HT1080 (cell line): ENCODE results near the gene SLITRK5. TPM values are rescaled to one million over a fixed set of nuclear protein-coding genes. Genes with fewer than 3 reads are reported as not detected.

Source experiments
- DNase-seq: peaks from one replicate; pipeline ENCODE4 v3.0.0-alpha.2; 2015; ENCODE audit warnings: low read depth
- total RNA-seq: library from RNA; depleted of rRNA; stranded (reverse); fragments of >200 nt; shearing (Covaris generic); gene quantifications from 2 replicates; pipeline ENCODE4 v1.2.3, GENCODE V29; 2014

Gene SLITRK5
- total RNA-seq, 1 experiment from 2014 or later, result not detected

DNA sequence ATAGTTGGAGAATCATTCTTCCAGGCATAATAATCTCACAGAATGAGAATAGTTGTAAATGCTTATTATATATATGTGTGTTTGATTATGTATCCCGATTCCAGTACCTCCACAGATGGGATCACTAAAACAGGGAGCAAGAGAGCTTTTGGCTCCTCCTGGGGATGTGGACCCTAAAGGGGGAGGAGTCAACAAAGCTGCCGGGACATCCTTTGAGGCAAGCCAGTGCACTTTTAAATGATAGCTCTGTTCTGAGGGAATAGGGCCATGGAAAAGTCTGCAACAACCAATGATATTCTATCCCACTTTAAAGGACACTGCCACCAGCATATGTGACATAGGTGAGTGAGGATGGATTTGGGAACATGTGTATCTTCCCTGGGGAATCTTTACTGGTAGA, 40.8 kb downstream of the SLITRK5 start:
- DNase-seq, result no peak
